NT2/D1 (cell line): Measurements from ENCODE around the gene LRMDA.

ENCODE experiments used
- SUZ12 ChIP-seq: IDR thresholded peaks from 2 replicates; pipeline ENCODE4 v1.6.1; 2011; ENCODE audit not compliant: insufficient read length, insufficient read depth; ENCODE audit errors: extremely low read depth
- YY1 ChIP-seq: IDR thresholded peaks from 2 replicates; pipeline ENCODE4 v1.6.1; 2011; ENCODE audit not compliant: insufficient read length, insufficient read depth
- ZNF274 ChIP-seq: IDR thresholded peaks from 2 replicates; pipeline ENCODE4 v1.6.1; 2011; ENCODE audit warnings: mild to moderate bottlenecking, low read depth, low read length

- TF ChIP-seq SUZ12, result no peak
- no peak for TF ChIP-seq ZNF274
- no peak for TF ChIP-seq YY1
Observed at GRCh38 chr10:76001461-76001860, 570.0 kb downstream of the LRMDA start.
